Tibial nerve (tissue), 4 donors: ENCODE data around the gene C12orf75.

Experiments used
- EP300 ChIP-seq, 2 donors: sonication (generic); formaldehyde crosslinking; IDR thresholded peaks; one replicate each; pipeline ENCODE4 v1.6.1; 2017; ENCODE audit warnings: antibody characterized with exemption in 2 of 2, mild to moderate bottlenecking in 1 of 2
- TF ChIP-seq, protein P1 (sequence below), 5 experiments: fragments of 200-600 bp in 3 of 5; fragments of 450-650 bp in 2 of 5; sonication (generic) in 3 of 5; IDR thresholded peaks; one replicate each; pipeline ENCODE4 v1.5.1; 2016 to 2019; ENCODE audit warnings: antibody characterized with exemption in 5 of 5, mild to moderate bottlenecking in 3 of 5, moderate library complexity in 2 of 5

DNA sequence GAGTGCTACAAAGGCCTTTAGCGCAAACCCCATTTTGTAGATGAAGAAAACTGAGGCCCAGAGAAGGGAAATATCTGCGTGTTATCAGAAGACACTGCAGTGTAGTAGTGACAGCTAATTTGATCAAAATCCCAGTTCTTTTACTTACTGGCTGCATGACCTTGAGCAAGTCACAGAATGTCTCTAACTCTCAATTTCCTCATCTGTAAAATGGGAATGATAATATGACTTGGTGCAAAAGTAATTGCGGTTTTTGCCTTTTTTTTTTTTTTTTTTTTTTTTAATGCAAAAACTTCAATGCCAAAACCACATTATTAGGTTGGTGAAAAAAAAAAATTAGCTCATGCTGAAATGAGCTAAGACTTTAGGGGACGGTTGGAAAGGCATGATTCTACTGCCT lies 69.7 kb downstream of the C12orf75 start:
- TF ChIP-seq, protein P1, sequence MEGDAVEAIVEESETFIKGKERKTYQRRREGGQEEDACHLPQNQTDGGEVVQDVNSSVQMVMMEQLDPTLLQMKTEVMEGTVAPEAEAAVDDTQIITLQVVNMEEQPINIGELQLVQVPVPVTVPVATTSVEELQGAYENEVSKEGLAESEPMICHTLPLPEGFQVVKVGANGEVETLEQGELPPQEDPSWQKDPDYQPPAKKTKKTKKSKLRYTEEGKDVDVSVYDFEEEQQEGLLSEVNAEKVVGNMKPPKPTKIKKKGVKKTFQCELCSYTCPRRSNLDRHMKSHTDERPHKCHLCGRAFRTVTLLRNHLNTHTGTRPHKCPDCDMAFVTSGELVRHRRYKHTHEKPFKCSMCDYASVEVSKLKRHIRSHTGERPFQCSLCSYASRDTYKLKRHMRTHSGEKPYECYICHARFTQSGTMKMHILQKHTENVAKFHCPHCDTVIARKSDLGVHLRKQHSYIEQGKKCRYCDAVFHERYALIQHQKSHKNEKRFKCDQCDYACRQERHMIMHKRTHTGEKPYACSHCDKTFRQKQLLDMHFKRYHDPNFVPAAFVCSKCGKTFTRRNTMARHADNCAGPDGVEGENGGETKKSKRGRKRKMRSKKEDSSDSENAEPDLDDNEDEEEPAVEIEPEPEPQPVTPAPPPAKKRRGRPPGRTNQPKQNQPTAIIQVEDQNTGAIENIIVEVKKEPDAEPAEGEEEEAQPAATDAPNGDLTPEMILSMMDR (IDR thresholded peaks at IDR 0.05): no peak
- no peak for TF ChIP-seq EP300 (IDR thresholded peaks at IDR 0.05)
